ENCODE data around the gene BPIFB2.

The BPIFB2 gene

DNA sequence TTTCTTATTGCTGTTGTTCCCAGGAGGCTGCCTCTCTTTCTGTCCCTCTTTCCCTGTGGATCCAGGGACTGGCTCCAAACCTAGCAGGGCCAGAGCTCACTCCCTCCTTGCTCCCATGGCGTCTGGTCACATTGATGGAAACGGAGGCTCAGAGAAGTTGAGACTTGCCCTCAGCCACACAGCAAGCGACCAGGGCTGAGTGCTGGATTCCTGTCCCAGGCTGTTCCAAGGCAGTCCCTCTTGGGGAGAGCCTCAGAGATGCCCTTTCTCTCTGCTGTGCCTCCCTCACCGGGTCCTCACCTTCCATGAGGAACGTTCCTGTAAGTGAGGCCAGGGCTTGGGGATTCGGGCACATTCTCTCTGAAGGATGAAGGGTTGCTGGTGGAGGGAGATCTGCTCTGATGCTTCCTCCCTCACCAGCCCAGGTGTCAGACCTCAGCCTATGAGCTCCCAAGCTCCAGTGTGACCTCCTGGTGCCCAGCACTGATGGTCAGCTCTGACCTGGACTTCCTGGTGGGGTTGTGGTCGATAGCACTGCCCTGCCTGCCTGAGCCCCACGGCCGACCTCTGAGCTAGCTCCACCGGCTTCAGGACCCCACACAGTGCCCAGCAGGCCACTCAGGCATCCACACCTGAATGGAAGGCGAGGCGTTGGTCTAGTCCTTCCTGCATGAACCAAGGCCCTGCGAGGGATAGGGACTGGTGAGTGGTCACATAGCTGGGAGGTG, 30.1 kb upstream of the BPIFB2 start:
- Mint-ChIP-seq H3K27ac (peak overlapping the region; percentile 65), H3K36me3 (peaks cover 2% of the 10 kb centered on the region), H3K27me3 (no peaks in the 10 kb centered on the region), H3K9me3 (no peaks in the 10 kb centered on the region), H3K4me3 (no peak overlapping the region), H3K4me1 (peaks cover 32% of the 10 kb centered on the region)

DNA sequence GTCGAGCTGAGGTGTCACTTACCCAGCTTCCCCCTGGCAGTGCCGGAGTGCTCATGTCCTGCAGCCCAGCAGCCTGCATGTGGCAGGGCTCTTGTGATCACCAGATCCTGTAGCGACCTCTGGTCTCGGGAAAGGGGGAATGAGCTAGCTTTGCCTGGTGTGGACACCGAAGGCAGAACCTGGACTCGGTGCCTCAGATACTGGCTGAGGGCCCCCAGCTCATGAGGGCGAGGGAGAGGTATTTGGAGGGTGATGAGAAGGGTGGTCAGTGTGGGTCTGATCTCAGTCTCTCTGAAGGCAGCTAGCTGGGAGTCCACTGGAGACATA, 29.5 kb upstream of the BPIFB2 start:
- Mint-ChIP-seq H3K36me3 (peaks cover 2% of the 10 kb centered on the region), H3K4me3 (no peak overlapping the region), H3K9me3 (no peaks in the 10 kb centered on the region), H3K4me1 (peaks cover 35% of the 10 kb centered on the region), H3K27me3 (no peaks in the 10 kb centered on the region), H3K27ac (peak overlapping the region; percentile 65)

GRCh38 chr20:32979201-32979998, 28.1 kb upstream of the BPIFB2 start:
- no peaks in the 10 kb centered on the region for H3K27me3 Mint-ChIP-seq
- H3K27ac Mint-ChIP-seq = peak overlapping the region; percentile 46
- no peak overlapping the region for H3K4me3 Mint-ChIP-seq
- peaks cover 47% of the 10 kb centered on the region for H3K4me1 Mint-ChIP-seq
- H3K36me3 Mint-ChIP-seq = peaks cover 2% of the 10 kb centered on the region
- no peaks in the 10 kb centered on the region for H3K9me3 Mint-ChIP-seq

DNA sequence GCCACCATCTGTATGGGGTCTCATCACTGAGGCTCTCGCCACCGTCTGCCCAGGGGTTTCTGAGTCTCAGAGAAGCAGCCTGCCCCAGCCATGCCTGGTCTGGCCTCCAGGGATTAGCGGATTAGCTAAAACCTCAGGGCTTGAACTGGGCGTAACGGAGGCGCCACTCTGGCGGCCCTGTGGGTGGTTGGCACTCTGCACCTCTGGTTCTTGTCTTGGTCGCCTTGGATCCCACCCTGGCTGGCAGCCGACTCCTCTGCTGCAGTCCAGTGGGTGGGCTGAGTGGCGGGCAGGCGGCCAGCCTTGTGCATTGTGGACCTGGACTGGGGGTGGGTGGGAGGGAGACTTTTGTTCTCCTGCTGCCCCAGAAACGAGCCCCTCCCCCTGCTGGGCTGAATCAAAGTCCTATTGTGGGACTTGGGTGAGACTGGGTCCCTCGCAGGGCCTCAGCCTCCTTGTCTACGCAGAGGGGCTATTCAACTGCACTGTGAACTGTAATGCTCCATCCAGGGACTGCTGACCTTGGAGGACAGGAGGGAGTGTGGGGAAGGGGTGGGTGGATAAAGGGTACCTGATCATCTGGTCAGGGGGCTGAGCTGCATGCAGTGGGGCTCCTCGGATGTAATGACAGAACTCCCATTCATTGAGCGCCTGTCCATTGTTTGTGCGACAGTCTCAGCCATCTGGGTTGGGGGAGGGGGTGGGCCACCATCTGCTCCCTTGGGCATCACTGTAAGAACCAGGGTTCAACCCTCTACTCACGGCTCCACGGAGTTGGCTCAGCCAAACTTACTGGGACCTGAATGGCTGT, 27.2 kb upstream of the BPIFB2 start:
- H3K27me3 Mint-ChIP-seq = no peaks in the 10 kb centered on the region
- H3K9me3 Mint-ChIP-seq = no peaks in the 10 kb centered on the region
- H3K36me3 Mint-ChIP-seq = peaks cover 2% of the 10 kb centered on the region
- H3K27ac Mint-ChIP-seq = no peak overlapping the region
- no peak overlapping the region for H3K4me3 Mint-ChIP-seq
- peaks cover 50% of the 10 kb centered on the region for H3K4me1 Mint-ChIP-seq

- no peaks in the 10 kb centered on the region for H3K36me3 Mint-ChIP-seq
- no peak overlapping the region for H3K27ac Mint-ChIP-seq
- H3K9me3 Mint-ChIP-seq = no peaks in the 10 kb centered on the region
- H3K4me3 Mint-ChIP-seq = no peak overlapping the region
- H3K4me1 Mint-ChIP-seq = peaks cover 52% of the 10 kb centered on the region
- no peaks in the 10 kb centered on the region for H3K27me3 Mint-ChIP-seq
These were observed 26.5 kb upstream of the BPIFB2 start for GRCh38 chr20:32980990-32981389.

DNA sequence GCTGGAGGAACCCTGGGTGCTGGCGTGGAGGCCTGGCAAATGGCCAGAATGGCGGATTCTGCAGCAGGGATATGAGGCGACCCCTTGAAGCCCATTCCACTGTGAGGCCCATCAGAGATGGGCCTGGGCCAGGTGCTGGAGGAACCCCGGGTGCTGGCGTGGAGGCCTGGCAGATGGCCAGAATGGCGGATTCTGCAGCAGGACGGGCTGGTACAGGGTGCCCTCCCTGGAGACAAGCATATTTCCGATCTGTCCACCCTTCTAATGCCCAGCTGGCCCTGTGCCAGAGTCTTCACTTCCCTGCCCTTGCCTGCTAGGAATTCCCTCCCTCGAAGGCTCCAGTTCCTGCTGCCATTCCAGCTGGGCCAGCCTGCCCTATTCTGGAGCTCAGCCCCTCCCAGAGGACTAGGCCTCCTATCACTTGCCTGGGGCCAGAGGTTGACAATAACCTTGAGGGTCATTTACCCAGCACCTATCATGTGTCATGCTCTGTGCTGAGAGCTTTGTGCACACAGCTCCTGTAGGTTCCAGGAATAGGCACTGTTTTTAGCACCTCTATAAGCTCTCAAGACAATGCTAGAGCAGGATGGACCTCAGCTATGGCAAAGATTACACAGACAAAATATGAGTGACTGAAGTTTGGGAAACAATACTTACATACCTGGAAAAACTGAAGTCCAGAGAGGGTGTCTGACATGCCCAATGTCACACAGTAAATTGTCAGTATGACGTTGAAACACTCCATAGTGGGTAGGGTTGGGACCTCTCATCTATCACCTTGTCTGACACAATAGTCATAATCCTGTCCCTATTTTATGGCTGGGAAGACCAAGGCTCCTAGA, 24.7 kb upstream of the BPIFB2 start:
- no peaks in the 10 kb centered on the region for H3K36me3 Mint-ChIP-seq
- no peaks in the 10 kb centered on the region for H3K9me3 Mint-ChIP-seq
- H3K27ac Mint-ChIP-seq = peak overlapping the region; percentile 51
- H3K4me1 Mint-ChIP-seq = peaks cover 43% of the 10 kb centered on the region
- H3K27me3 Mint-ChIP-seq = no peaks in the 10 kb centered on the region
- no peak overlapping the region for H3K4me3 Mint-ChIP-seq

DNA sequence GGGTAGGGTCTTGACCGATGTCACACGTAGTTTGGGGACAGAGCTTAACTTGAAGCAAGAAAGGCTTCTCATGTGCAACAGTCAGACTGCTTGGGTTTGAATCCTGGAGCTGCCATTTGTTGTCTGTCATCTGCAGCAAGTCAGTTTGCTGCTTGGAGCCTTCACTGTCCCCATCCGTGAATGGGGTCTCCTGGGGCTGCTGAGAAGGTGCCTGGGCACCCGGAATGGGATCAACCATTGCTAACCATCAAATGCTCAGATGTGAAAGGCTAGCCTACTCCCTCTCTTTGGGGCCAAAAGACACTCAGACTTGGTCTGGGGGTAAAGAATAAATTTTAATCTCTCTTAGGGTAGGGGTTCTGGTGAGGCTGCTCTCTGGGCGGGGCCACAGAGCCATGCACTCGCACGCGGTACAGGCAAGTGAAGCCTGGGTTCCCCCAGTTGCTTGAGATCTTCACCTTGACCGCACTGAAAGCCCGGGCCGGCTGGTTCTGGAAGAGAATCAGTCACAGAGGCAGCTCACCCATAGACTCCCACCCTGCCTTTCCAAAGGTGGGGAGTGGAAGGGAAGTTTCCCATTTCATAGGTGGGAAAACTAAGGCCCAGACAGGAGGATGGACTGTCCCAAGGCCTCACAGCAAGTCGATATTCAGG, 23.9 kb upstream of the BPIFB2 start:
- Mint-ChIP-seq H3K27ac (no peak overlapping the region), H3K36me3 (no peaks in the 10 kb centered on the region), H3K27me3 (no peaks in the 10 kb centered on the region), H3K9me3 (no peaks in the 10 kb centered on the region), H3K4me3 (no peak overlapping the region), H3K4me1 (peaks cover 36% of the 10 kb centered on the region)

DNA sequence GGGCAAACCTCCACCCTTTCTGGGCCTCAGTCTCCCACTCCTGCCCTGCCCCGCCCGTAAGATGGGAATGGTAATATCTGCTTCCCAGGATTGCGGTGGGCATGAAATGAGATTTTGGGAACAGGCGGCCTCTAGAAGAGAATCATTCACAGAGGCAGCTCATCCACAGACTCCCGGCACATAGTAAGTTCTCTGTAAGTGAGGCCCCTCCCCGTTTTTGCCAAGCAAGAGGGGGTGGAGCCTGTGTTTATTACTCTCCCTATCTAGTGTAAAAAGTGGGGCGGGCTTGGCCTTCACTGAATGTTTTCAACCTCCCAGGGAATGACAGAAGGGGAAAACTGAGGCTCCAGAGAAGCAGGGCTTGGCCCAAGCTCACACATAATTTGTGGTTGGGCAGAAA, 23.3 kb upstream of the BPIFB2 start:
- Mint-ChIP-seq H3K4me3 (no peak overlapping the region), H3K9me3 (no peaks in the 10 kb centered on the region), H3K27ac (no peak overlapping the region), H3K36me3 (no peaks in the 10 kb centered on the region), H3K27me3 (no peaks in the 10 kb centered on the region), H3K4me1 (peaks cover 34% of the 10 kb centered on the region)

GRCh38 chr20:32984631-32985354, 22.7 kb upstream of the BPIFB2 start:
- Mint-ChIP-seq H3K4me3 (no peak overlapping the region), H3K36me3 (no peaks in the 10 kb centered on the region), H3K9me3 (no peaks in the 10 kb centered on the region), H3K27me3 (no peaks in the 10 kb centered on the region), H3K4me1 (peaks cover 37% of the 10 kb centered on the region), H3K27ac (no peak overlapping the region)

DNA sequence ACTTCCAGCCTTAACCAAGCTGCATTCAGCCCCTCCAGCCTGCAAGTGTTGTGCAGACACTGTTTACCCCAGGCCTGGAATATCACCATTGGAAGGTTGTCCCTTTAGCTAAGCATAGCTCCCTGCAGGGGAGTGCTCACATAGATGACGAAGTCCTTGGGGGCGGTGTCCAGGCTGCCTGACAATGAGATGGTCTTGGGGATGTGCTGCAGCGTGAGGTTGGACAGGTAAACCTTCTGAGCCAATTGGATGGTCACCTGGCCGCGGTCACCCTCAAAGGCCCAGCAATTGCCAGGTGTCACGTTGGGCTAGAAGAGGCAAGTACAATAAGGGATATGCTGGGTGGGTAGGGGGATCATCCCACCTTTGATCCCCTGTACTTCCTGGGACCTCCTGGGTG, 21.9 kb upstream of the BPIFB2 start:
- no peaks in the 10 kb centered on the region for H3K36me3 Mint-ChIP-seq
- H3K9me3 Mint-ChIP-seq = no peaks in the 10 kb centered on the region
- H3K4me1 Mint-ChIP-seq = peaks cover 37% of the 10 kb centered on the region
- no peak overlapping the region for H3K27ac Mint-ChIP-seq
- no peaks in the 10 kb centered on the region for H3K27me3 Mint-ChIP-seq
- H3K4me3 Mint-ChIP-seq = no peak overlapping the region

DNA sequence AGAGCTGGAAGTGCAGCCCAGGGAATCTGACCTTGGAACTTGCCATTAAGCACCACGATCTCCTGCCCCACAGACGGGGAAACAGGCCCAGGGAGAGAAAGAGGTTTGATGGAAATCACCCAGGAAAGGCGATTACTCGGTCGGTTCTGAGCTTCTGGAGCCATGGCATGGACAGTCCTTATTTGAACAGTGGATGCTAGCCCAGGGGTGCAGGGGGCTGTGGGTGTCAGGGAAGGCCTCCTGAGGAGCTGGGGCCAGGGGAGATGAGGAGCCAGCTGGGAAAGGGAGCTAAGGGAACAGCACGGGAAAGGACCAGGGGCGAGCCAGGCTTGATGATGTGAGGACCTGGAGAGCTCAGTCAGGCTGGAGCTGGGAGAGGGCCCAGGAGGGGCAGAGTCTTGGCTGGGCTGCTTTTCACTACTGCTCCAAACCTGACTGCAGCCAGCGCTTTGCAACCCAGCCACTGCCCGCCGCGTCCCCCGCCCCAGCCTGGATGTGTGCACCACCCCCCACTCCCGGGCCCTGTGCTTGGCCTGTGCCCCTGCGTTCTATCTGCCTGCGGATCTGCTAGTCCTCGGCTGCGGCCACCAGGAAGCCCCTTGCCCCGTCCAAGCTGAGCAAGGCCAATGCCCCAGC, 21.1 kb upstream of the BPIFB2 start:
- no peak overlapping the region for H3K27ac Mint-ChIP-seq
- peaks cover 38% of the 10 kb centered on the region for H3K4me1 Mint-ChIP-seq

GRCh38 chr20:32987044-32987825, 20.3 kb upstream of the BPIFB2 start:
- H3K9me3 Mint-ChIP-seq = no peaks in the 10 kb centered on the region
- no peak overlapping the region for H3K4me3 Mint-ChIP-seq
- peaks cover 41% of the 10 kb centered on the region for H3K4me1 Mint-ChIP-seq
- no peaks in the 10 kb centered on the region for H3K36me3 Mint-ChIP-seq
- H3K27ac Mint-ChIP-seq = no peak overlapping the region
- H3K27me3 Mint-ChIP-seq = no peaks in the 10 kb centered on the region

More for the DNA sequence above, 21.1 kb upstream of the BPIFB2 start:
- no peaks in the 10 kb centered on the region for H3K36me3 Mint-ChIP-seq
- H3K27me3 Mint-ChIP-seq = no peaks in the 10 kb centered on the region
- no peaks in the 10 kb centered on the region for H3K9me3 Mint-ChIP-seq
- H3K4me3 Mint-ChIP-seq = no peak overlapping the region

DNA sequence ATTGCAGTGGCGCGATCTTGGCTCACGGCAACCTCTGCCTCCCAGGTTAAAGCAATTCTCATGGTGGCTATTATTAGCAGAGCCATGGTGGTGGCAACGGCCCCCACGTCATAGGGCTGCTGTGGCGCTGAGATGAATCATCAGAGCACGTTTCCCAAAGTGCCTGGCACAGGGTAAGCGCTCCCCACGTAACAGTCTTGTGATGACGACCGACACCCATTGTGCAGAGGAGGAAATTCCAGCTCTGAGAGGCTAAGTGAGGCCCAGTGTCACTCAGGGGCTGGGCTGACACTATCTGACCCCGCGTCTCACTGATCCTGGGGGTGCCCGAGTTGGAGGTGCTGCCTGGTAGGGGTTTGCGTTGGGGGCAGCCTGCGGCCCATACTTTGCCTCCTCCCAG, 19.5 kb upstream of the BPIFB2 start:
- H3K27me3 Mint-ChIP-seq = no peaks in the 10 kb centered on the region
- no peak overlapping the region for H3K27ac Mint-ChIP-seq
- no peaks in the 10 kb centered on the region for H3K36me3 Mint-ChIP-seq
- peaks cover 45% of the 10 kb centered on the region for H3K4me1 Mint-ChIP-seq
- H3K9me3 Mint-ChIP-seq = no peaks in the 10 kb centered on the region
- no peak overlapping the region for H3K4me3 Mint-ChIP-seq
